GM12873 (cell line): Measurements from ENCODE around the gene NHS.

ENCODE experiments used
- CTCF ChIP-seq: IDR thresholded peaks from 2 replicates; pipeline ENCODE4 v1.5.1; 2012; ENCODE audit warnings: low read depth, mild to moderate bottlenecking, moderate library complexity, low read length, control low read depth; ENCODE audit not compliant: insufficient read depth; ENCODE audit errors: missing control alignments

The NHS gene

GRCh38 chrX:17567187-17567586 is 192.2 kb downstream of the NHS start:
- no peak for TF ChIP-seq CTCF

- no peak for TF ChIP-seq CTCF
Measured at GRCh38 chrX:17567821-17568220, 192.8 kb downstream of the NHS start.

GRCh38 chrX:17579026-17579425 is 204.0 kb downstream of the NHS start:
- no peak for TF ChIP-seq CTCF

- no peak for TF ChIP-seq CTCF
Measured at GRCh38 chrX:17580539-17581152, 205.6 kb downstream of the NHS start.

GRCh38 chrX:17581641-17582040 is 206.6 kb downstream of the NHS start:
- no peak for TF ChIP-seq CTCF

GRCh38 chrX:17584248-17584681 is 209.3 kb downstream of the NHS start:
- no peak for TF ChIP-seq CTCF

GRCh38 chrX:17585006-17585405 is 210.0 kb downstream of the NHS start:
- TF ChIP-seq CTCF, result no peak
